Measurements from ENCODE around the gene CARD19. TPM values are rescaled to one million over a fixed set of nuclear protein-coding genes. Genes with fewer than 3 reads are reported as not detected.

CARD19 gene
- total RNA-seq, 4 donors from 2014 or later, result 34.7 to 74.4 (median 58.9) TPM

DNA sequence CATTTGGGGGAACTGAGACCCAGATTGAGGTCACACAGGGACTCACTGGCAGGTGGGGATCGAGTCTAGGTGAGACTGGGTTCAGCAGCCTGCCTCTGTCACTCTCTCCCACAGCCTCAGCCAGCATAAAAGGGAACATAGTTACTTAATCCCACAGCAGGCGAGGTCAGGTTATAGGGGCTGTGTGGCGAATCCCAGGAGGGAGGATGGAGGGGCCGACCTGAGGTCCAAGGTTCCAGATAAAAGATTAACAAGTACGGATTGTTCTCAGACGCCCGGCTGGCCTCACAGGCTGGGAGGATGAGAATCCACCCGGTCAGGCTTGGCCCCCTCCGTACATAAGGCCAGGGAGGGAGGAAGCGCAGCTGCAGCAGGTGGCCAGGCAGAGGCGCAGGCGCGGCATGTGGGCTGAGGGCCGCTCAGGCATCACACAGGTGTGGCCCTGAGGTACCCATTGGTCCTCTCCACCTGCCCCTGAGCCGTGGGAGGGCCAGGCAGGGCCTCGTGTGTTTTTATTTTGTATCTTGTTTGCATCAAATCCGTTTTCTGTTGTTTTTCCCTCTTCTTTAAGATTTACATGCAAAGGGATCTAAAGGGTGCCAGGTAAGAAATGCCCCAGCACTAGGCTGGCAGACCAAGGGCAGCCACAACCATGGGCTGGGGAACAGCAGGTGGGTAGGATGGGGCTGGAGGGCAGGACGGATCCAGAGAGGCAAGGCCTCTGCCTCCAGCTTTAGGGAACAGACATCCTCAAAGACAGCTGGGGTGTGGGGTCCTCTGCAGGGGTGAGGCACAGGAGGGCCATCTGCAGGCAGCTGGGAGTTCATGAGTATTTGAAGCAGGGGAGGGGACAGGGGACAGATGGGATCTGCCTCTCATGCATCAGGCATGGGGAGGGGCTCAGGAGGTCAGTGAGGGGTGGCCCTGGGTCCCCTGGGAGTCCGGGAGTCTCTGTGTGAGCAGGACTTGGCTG lies 33.9 kb upstream of the CARD19 start:
- H3K9me3 ChIP-seq, result no peaks in the 10 kb centered on the region
- H3K4me3 ChIP-seq, result peak overlapping the region in 2 of 4 donors; percentile 8 to 21
- TF ChIP-seq, protein P1, sequence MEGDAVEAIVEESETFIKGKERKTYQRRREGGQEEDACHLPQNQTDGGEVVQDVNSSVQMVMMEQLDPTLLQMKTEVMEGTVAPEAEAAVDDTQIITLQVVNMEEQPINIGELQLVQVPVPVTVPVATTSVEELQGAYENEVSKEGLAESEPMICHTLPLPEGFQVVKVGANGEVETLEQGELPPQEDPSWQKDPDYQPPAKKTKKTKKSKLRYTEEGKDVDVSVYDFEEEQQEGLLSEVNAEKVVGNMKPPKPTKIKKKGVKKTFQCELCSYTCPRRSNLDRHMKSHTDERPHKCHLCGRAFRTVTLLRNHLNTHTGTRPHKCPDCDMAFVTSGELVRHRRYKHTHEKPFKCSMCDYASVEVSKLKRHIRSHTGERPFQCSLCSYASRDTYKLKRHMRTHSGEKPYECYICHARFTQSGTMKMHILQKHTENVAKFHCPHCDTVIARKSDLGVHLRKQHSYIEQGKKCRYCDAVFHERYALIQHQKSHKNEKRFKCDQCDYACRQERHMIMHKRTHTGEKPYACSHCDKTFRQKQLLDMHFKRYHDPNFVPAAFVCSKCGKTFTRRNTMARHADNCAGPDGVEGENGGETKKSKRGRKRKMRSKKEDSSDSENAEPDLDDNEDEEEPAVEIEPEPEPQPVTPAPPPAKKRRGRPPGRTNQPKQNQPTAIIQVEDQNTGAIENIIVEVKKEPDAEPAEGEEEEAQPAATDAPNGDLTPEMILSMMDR (IDR thresholded peaks at IDR 0.05), result no peak
- no peak for TF ChIP-seq POLR2A (IDR thresholded peaks at IDR 0.05)
- peaks cover 0 to 60% (median 52%) of the 10 kb centered on the region in 4 donors for H3K4me1 ChIP-seq
- DNase-seq, result peak; percentile 71 to 92 (median 88)
- no peaks in the 10 kb centered on the region for H3K36me3 ChIP-seq
- no peaks in the 10 kb centered on the region for H3K27me3 ChIP-seq
- peak overlapping the region; percentile 48 to 97 (median 80) for H3K27ac ChIP-seq

DNA sequence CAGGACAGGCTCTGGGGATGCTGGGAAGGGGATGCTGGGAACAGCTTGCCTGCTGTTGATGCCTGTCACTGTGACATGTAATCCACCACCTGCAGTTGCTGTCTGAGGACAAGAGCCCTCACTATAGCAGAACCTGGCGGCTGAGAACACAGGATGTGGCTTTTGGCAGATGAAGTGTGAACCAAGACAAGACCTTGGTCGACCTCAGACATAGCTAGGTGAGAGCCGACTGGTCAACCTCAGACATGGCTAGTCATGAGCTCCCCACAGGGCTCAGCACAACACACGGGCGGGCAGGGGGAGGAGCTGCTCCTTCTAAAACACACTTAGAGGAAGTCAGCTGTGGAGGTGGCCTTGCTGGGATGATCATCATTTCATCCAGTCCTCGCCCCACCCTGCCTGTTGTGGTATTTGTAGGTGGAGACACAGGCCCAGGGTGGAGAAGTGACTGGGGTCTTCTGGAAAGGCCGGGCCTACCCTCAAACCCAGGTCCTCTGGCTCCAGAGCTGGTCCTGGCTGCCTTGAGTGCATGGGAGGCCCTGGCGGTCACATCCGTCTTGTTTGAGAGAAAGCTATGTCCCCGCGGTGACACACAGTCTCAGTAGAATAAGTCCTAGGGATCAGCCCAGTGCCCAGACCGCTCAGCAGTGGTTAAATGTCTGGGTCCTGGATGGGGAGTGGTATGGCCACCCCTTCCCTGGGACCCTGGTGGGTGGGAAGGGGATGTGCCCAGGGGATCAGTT lies 31.5 kb upstream of the CARD19 start:
- Histone ChIP-seq H3K9me3 (no peaks in the 10 kb centered on the region), H3K27ac (peak overlapping the region; percentile 75 to 97 (median 85)), H3K4me3 (peak overlapping the region in 1 of 4 donors; percentile 13), H3K4me1 (peaks cover 0 to 51% (median 42%) of the 10 kb centered on the region in 4 donors), H3K36me3 (no peaks in the 10 kb centered on the region), H3K27me3 (no peaks in the 10 kb centered on the region)
- peak in 2 of 3 donors; percentile 95 to 97 for DNase-seq
- peak; percentile 10 to 24 for TF ChIP-seq POLR2A (IDR thresholded peaks at IDR 0.05)
- TF ChIP-seq, protein P1 (IDR thresholded peaks at IDR 0.05), result no peak

DNA sequence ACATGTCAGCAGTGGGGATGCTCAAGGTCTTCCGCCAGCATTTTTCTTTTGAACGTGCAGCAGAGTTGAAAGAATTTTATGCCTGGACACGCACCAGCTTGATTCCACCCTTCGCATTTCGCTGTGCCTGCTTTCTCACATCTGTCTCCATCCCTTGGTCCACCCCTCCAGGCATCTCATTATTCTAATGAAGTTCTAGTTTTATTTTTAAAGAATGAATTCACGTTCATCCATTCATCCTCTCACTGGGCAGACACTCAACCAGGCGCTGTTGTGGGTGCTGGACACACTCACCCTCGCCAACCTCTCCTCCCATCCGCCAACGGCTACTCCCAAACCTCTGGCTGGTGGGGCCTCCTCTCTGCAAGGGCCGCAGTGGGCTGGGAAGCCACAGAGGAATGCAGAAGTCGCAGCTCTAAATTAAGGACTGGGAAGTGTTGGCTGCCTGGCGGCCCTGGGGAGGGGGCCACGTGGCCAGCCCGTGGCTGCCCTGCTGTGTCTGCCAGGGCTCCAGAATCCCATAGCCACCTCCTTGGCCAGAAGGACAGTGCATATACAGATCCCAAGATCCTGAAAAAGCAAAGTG lies 30.8 kb upstream of the CARD19 start:
- peaks cover 0 to 45% (median 35%) of the 10 kb centered on the region in 4 donors for H3K4me1 ChIP-seq
- no peaks in the 10 kb centered on the region for H3K36me3 ChIP-seq
- no peak for DNase-seq
- H3K4me3 ChIP-seq, result peak overlapping the region in 1 of 4 donors; percentile 13
- TF ChIP-seq POLR2A (IDR thresholded peaks at IDR 0.05), result no peak
- TF ChIP-seq, protein P1 (IDR thresholded peaks at IDR 0.05), result no peak
- no peaks in the 10 kb centered on the region for H3K27me3 ChIP-seq
- peak overlapping the region; percentile 26 to 97 (median 76) for H3K27ac ChIP-seq
- no peaks in the 10 kb centered on the region for H3K9me3 ChIP-seq

DNA sequence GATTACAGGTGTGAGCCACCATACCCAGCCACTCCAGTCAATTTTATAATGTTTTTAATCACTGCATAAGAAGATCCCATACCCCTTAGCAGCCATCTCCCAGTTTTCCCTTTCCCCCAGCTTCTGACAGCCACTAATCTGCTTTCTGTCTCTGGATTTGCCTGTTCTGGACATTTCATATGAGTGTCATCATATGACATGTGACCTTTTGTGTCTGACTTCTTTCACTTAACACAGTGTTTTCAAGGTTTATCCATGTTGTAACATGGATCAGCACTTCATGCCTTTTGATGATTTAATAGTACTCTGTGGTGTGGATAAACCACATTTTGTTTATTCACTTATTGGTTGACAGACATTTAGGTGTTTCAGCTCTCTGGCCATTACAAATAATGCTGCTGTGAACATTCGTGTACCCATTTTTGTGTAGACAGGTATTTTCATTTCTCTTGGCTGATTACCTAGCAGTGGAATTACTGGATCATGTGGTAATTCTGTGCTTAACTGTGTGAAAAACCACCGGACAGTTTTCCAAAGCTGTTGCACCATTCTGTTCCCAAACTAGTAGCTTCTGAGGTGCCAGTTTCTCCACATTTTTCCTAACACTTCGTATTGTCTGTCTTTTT lies 28.9 kb upstream of the CARD19 start:
- Histone ChIP-seq H3K4me1 (peaks cover 0 to 27% (median 20%) of the 10 kb centered on the region in 4 donors), H3K27ac (no peak overlapping the region), H3K4me3 (no peak overlapping the region), H3K27me3 (no peaks in the 10 kb centered on the region), H3K9me3 (no peaks in the 10 kb centered on the region), H3K36me3 (no peaks in the 10 kb centered on the region)
- DNase-seq, result no peak
- TF ChIP-seq, protein P1 (IDR thresholded peaks at IDR 0.05), result no peak
- TF ChIP-seq POLR2A (IDR thresholded peaks at IDR 0.05), result no peak

DNA sequence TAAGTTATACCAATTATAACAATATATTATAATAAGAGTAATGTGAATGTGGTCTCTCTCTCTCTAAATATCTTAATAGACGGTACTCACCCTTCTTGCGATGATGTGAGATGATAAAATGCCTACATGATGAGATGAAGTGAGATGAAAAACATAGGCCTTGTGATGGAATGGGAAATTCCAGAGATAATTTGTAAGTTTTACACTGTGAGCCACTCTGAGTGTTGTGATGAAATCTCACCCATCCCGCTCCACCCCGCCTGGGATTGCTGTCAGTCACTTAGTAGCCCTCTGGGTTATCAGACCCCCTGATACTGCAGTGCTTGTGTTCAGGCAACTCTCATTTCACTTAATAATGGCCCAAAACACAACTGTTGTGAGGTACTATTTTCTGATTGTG lies 27.1 kb upstream of the CARD19 start:
- Histone ChIP-seq H3K4me3 (no peak overlapping the region), H3K9me3 (no peaks in the 10 kb centered on the region), H3K27me3 (no peaks in the 10 kb centered on the region), H3K27ac (no peak overlapping the region), H3K36me3 (no peaks in the 10 kb centered on the region), H3K4me1 (peaks cover 0 to 12% (median 8%) of the 10 kb centered on the region in 4 donors)
- TF ChIP-seq, protein P1 (IDR thresholded peaks at IDR 0.05), result no peak
- TF ChIP-seq POLR2A (IDR thresholded peaks at IDR 0.05), result no peak
- DNase-seq, result no peak

Measured in Peyer's patch (tissue), 4 donors.